ENCODE measurements around the gene PKIB.

Gene PKIB

GRCh38 chr6:122673343-122673961 lies 63.2 kb downstream of the PKIB start:
- Histone ChIP-seq H3K4me1 (ENCODE audit: control extremely low read depth in 1 of 4, control insufficient read depth in 4 of 4, insufficient read depth in 4 of 4, low read length in 3 of 4) (no peaks in the 10 kb centered on the region), H3K36me3 (ENCODE audit: control insufficient read depth in 4 of 4, insufficient read depth in 4 of 4, low read length in 3 of 4) (no peaks in the 10 kb centered on the region), H3K27ac (ENCODE audit: insufficient read depth in 1 of 2, low read depth in 1 of 2, low read length in 2 of 2, poor library complexity in 1 of 2, severe bottlenecking in 2 of 2) (no peak overlapping the region), H3K4me3 (ENCODE audit: control insufficient read depth in 1 of 7, extremely low read depth in 1 of 7, insufficient read depth in 4 of 7, low read depth in 2 of 7, low read length in 6 of 7) (no peak overlapping the region), H3K27me3 (replicated peaks in 2 of 5; ENCODE audit: control insufficient read depth in 4 of 5, insufficient read depth in 5 of 5, low read length in 4 of 5) (no peaks in the 10 kb centered on the region), H3K9me3 (ENCODE audit: control extremely low read depth in 1 of 5, control insufficient read depth in 4 of 5, insufficient read depth in 2 of 5, low read depth in 1 of 5, low read length in 4 of 5) (no peaks in the 10 kb centered on the region)
- ChIA-PET CTCF (no interaction called here), POLR2A (no interaction called here)
- DNase-seq, result no peak
- 100% methylated on average over 1 of the region's 1 CpG for WGBS (ENCODE audit: insufficient coverage)

- 100% methylated on average over 1 of the region's 1 CpG for WGBS (ENCODE audit: insufficient coverage)
- Histone ChIP-seq H3K4me1 (ENCODE audit: control extremely low read depth in 1 of 4, control insufficient read depth in 4 of 4, insufficient read depth in 4 of 4, low read length in 3 of 4) (no peaks in the 10 kb centered on the region), H3K4me3 (ENCODE audit: control insufficient read depth in 1 of 7, extremely low read depth in 1 of 7, insufficient read depth in 4 of 7, low read depth in 2 of 7, low read length in 6 of 7) (no peak overlapping the region), H3K9me3 (ENCODE audit: control extremely low read depth in 1 of 5, control insufficient read depth in 4 of 5, insufficient read depth in 2 of 5, low read depth in 1 of 5, low read length in 4 of 5) (no peaks in the 10 kb centered on the region), H3K36me3 (ENCODE audit: control insufficient read depth in 4 of 4, insufficient read depth in 4 of 4, low read length in 3 of 4) (no peaks in the 10 kb centered on the region), H3K27ac (ENCODE audit: insufficient read depth in 1 of 2, low read depth in 1 of 2, low read length in 2 of 2, poor library complexity in 1 of 2, severe bottlenecking in 2 of 2) (no peak overlapping the region), H3K27me3 (replicated peaks in 2 of 5; ENCODE audit: control insufficient read depth in 4 of 5, insufficient read depth in 5 of 5, low read length in 4 of 5) (no peaks in the 10 kb centered on the region)
- ChIA-PET POLR2A (interaction anchor here (0.6 kb wide), 1 partner anchor 39 kb away, joined by 4 read pairs; no protein-coding TSS in a partner anchor), CTCF (no interaction called here)
- DNase-seq, result no peak
Measured at GRCh38 chr6:122676146-122676545, 65.9 kb downstream of the PKIB start.

- H3K36me3 ChIP-seq (ENCODE audit: control insufficient read depth in 4 of 4, insufficient read depth in 4 of 4, low read length in 3 of 4), result no peaks in the 10 kb centered on the region
- H3K4me1 ChIP-seq (ENCODE audit: control extremely low read depth in 1 of 4, control insufficient read depth in 4 of 4, insufficient read depth in 4 of 4, low read length in 3 of 4), result no peaks in the 10 kb centered on the region
- no peaks in the 10 kb centered on the region for H3K9me3 ChIP-seq (ENCODE audit: control extremely low read depth in 1 of 5, control insufficient read depth in 4 of 5, insufficient read depth in 2 of 5, low read depth in 1 of 5, low read length in 4 of 5)
- no peak overlapping the region for H3K4me3 ChIP-seq (ENCODE audit: control insufficient read depth in 1 of 7, extremely low read depth in 1 of 7, insufficient read depth in 4 of 7, low read depth in 2 of 7, low read length in 6 of 7)
- WGBS (ENCODE audit: insufficient coverage), result no CpG with 5 or more reads among the region's 2 CpGs
- no peak overlapping the region for H3K27ac ChIP-seq (ENCODE audit: insufficient read depth in 1 of 2, low read depth in 1 of 2, low read length in 2 of 2, poor library complexity in 1 of 2, severe bottlenecking in 2 of 2)
- ChIA-PET CTCF (interaction anchor here (0.6 kb wide), 1 partner anchor 13 kb away, joined by 3 read pairs; no protein-coding TSS in a partner anchor), POLR2A (interaction anchor here (0.6 kb wide), 1 partner anchor 39 kb away, joined by 4 read pairs; no protein-coding TSS in a partner anchor)
- no peaks in the 10 kb centered on the region for H3K27me3 ChIP-seq (replicated peaks in 2 of 5; ENCODE audit: control insufficient read depth in 4 of 5, insufficient read depth in 5 of 5, low read length in 4 of 5)
- DNase-seq, result no peak
Measured at GRCh38 chr6:122676688-122677087, 66.5 kb downstream of the PKIB start.

- Histone ChIP-seq H3K27ac (ENCODE audit: insufficient read depth in 1 of 2, low read depth in 1 of 2, low read length in 2 of 2, poor library complexity in 1 of 2, severe bottlenecking in 2 of 2) (no peak overlapping the region), H3K27me3 (replicated peaks in 2 of 5; ENCODE audit: control insufficient read depth in 4 of 5, insufficient read depth in 5 of 5, low read length in 4 of 5) (no peaks in the 10 kb centered on the region), H3K9me3 (ENCODE audit: control extremely low read depth in 1 of 5, control insufficient read depth in 4 of 5, insufficient read depth in 2 of 5, low read depth in 1 of 5, low read length in 4 of 5) (no peaks in the 10 kb centered on the region), H3K4me3 (ENCODE audit: control insufficient read depth in 1 of 7, extremely low read depth in 1 of 7, insufficient read depth in 4 of 7, low read depth in 2 of 7, low read length in 6 of 7) (no peak overlapping the region), H3K36me3 (ENCODE audit: control insufficient read depth in 4 of 4, insufficient read depth in 4 of 4, low read length in 3 of 4) (no peaks in the 10 kb centered on the region), H3K4me1 (ENCODE audit: control extremely low read depth in 1 of 4, control insufficient read depth in 4 of 4, insufficient read depth in 4 of 4, low read length in 3 of 4) (no peaks in the 10 kb centered on the region)
- DNase-seq, result no peak
- CTCF ChIA-PET, result interaction anchor here (0.6 kb wide), 1 partner anchor 12 kb away, joined by 3 read pairs; no protein-coding TSS in a partner anchor
- POLR2A ChIA-PET, result no interaction called here
- WGBS (ENCODE audit: insufficient coverage), result 100% methylated on average over 1 of the region's 1 CpG
Measured at GRCh38 chr6:122677406-122677805, 67.2 kb downstream of the PKIB start.

GRCh38 chr6:122678841-122679240 lies 68.6 kb downstream of the PKIB start:
- no peak for DNase-seq
- ChIA-PET CTCF (no interaction called here), POLR2A (no interaction called here)
- no peaks in the 10 kb centered on the region for H3K27me3 ChIP-seq (replicated peaks in 2 of 5; ENCODE audit: control insufficient read depth in 4 of 5, insufficient read depth in 5 of 5, low read length in 4 of 5)
- no peak overlapping the region for H3K27ac ChIP-seq (ENCODE audit: insufficient read depth in 1 of 2, low read depth in 1 of 2, low read length in 2 of 2, poor library complexity in 1 of 2, severe bottlenecking in 2 of 2)
- no peak overlapping the region for H3K4me3 ChIP-seq (ENCODE audit: control insufficient read depth in 1 of 7, extremely low read depth in 1 of 7, insufficient read depth in 4 of 7, low read depth in 2 of 7, low read length in 6 of 7)
- no peaks in the 10 kb centered on the region for H3K4me1 ChIP-seq (ENCODE audit: control extremely low read depth in 1 of 4, control insufficient read depth in 4 of 4, insufficient read depth in 4 of 4, low read length in 3 of 4)
- no peaks in the 10 kb centered on the region for H3K9me3 ChIP-seq (ENCODE audit: control extremely low read depth in 1 of 5, control insufficient read depth in 4 of 5, insufficient read depth in 2 of 5, low read depth in 1 of 5, low read length in 4 of 5)
- no peaks in the 10 kb centered on the region for H3K36me3 ChIP-seq (ENCODE audit: control insufficient read depth in 4 of 4, insufficient read depth in 4 of 4, low read length in 3 of 4)
- WGBS (ENCODE audit: insufficient coverage), result 96% methylated on average over 3 of the region's 3 CpGs

GRCh38 chr6:122681705-122682104 lies 71.5 kb downstream of the PKIB start:
- H3K27ac ChIP-seq (ENCODE audit: insufficient read depth in 1 of 2, low read depth in 1 of 2, low read length in 2 of 2, poor library complexity in 1 of 2, severe bottlenecking in 2 of 2), result no peak overlapping the region
- H3K27me3 ChIP-seq (replicated peaks in 2 of 5; ENCODE audit: control insufficient read depth in 4 of 5, insufficient read depth in 5 of 5, low read length in 4 of 5), result peaks cover 0 to 2% (median 0%) of the 10 kb centered on the region in 5 experiments
- ChIA-PET CTCF (no interaction called here), POLR2A (no interaction called here)
- no peak for DNase-seq
- WGBS (ENCODE audit: insufficient coverage), result 88% methylated on average over 2 of the region's 3 CpGs
- H3K4me1 ChIP-seq (ENCODE audit: control extremely low read depth in 1 of 4, control insufficient read depth in 4 of 4, insufficient read depth in 4 of 4, low read length in 3 of 4), result no peaks in the 10 kb centered on the region
- no peaks in the 10 kb centered on the region for H3K36me3 ChIP-seq (ENCODE audit: control insufficient read depth in 4 of 4, insufficient read depth in 4 of 4, low read length in 3 of 4)
- no peaks in the 10 kb centered on the region for H3K9me3 ChIP-seq (ENCODE audit: control extremely low read depth in 1 of 5, control insufficient read depth in 4 of 5, insufficient read depth in 2 of 5, low read depth in 1 of 5, low read length in 4 of 5)
- H3K4me3 ChIP-seq (ENCODE audit: control insufficient read depth in 1 of 7, extremely low read depth in 1 of 7, insufficient read depth in 4 of 7, low read depth in 2 of 7, low read length in 6 of 7), result no peak overlapping the region

GRCh38 chr6:122683989-122684651 lies 73.9 kb downstream of the PKIB start:
- no peak for DNase-seq
- CTCF ChIA-PET, result no interaction called here
- no peaks in the 10 kb centered on the region for H3K36me3 ChIP-seq (ENCODE audit: control insufficient read depth in 4 of 4, insufficient read depth in 4 of 4, low read length in 3 of 4)
- no CpG with 5 or more reads among the region's 1 CpG for WGBS (ENCODE audit: insufficient coverage)
- POLR2A ChIA-PET, result no interaction called here
- no peak overlapping the region for H3K27ac ChIP-seq (ENCODE audit: insufficient read depth in 1 of 2, low read depth in 1 of 2, low read length in 2 of 2, poor library complexity in 1 of 2, severe bottlenecking in 2 of 2)
- no peak overlapping the region for H3K4me3 ChIP-seq (ENCODE audit: control insufficient read depth in 1 of 7, extremely low read depth in 1 of 7, insufficient read depth in 4 of 7, low read depth in 2 of 7, low read length in 6 of 7)
- H3K9me3 ChIP-seq (ENCODE audit: control extremely low read depth in 1 of 5, control insufficient read depth in 4 of 5, insufficient read depth in 2 of 5, low read depth in 1 of 5, low read length in 4 of 5), result no peaks in the 10 kb centered on the region
- no peaks in the 10 kb centered on the region for H3K4me1 ChIP-seq (ENCODE audit: control extremely low read depth in 1 of 4, control insufficient read depth in 4 of 4, insufficient read depth in 4 of 4, low read length in 3 of 4)
- H3K27me3 ChIP-seq (replicated peaks in 2 of 5; ENCODE audit: control insufficient read depth in 4 of 5, insufficient read depth in 5 of 5, low read length in 4 of 5), result peaks cover 0 to 2% (median 0%) of the 10 kb centered on the region in 5 experiments
